ENCODE data around the gene HOXC5.

Gene HOXC5

GRCh38 chr12:54049108-54049507 lies 16.3 kb downstream of the HOXC5 start:
- DNase-seq = no peak

DNA sequence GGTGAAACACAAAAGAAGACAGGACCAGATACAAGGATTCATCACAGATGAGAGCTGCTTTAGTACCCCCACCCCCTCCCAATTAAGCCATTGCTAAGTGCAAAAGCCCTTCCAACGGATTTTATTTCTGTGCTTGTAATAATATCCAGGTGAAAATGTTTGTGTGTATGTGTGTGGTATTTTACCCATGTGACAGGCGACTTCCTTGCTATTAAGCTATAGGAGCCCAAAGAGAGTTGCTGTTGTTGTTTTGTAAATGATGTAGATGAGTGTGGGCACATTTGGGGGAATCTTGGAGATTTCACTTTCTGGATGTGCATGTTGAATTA lies 17.6 kb downstream of the HOXC5 start:
- no peak for DNase-seq

- DNase-seq = no peak
These were observed 18.4 kb downstream of the HOXC5 start for GRCh38 chr12:54051026-54051842.

- DNase-seq = no peak
These were observed 19.1 kb downstream of the HOXC5 start for GRCh38 chr12:54051874-54052437.

DNA sequence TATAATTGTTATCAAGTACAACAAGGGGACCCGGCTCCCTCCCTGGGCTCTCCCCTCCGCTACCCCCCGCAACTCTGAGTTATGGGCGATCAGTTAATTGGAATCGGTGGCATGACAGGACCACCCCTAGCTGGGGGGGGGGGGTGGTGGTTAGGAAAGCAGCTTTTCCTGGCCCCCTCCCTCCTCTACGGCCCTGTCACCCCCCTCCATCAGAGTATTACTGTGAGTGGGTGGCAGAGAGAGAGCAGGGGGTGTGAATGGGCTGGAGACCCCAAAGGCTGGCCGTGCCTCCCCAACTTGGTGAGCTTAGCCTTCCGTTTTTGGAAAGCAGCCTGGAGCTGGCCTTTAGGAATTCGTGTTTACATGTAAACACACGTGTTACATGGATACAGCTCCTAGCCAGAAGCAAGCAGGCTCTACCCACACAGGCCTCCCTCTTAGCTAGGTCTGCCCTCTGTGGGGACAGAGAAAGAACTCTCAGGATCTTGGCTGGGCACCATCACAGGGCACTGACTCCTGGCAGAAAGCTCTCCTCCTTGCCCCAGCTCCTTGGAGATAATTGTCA lies 19.7 kb downstream of the HOXC5 start:
- DNase-seq = no peak

DNA sequence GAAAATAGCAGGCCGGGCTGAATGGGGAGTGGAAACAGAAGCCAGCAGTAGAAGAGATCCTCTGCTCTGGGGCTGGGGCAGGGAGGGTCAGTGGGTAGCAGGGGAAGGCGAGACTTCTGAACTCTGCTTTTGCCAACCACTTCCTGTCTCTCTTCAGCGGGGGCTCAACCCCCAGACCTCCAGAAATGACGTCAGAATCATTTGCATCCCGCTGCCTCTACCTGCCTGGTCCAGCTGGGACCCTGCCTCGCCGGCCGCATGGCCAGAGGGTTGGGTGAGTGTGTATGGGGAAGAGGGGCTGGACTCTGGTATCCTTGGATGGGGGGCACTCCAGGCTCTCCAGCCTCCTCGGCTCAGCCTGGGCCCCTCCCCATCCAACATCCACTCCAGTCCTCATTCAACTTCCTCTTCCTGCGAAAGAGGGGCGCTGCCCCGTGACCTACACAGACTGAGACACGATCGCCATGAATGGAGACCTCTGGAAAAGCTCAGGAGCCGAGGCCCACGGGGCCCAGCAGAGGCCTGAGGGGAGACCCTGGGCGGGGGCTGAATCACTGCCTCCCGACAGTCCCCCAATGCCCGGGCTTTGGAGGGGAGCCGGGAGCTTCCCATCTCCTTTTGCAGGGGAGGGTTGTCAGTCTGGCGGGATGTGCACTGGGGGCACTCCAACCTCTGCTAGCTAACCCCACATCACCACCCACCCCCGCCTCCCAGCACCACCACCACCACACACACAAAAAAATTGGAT lies 20.3 kb downstream of the HOXC5 start:
- no peak for DNase-seq

GRCh38 chr12:54053751-54054741 lies 21.2 kb downstream of the HOXC5 start, which contains the start of gene HOXC4:
Gene HOXC4, plus strand, starts transcription at chr12:54053835. Its CDS starts 88 bp downstream, at chr12:54053923.
- DNase-seq = no peak

- DNase-seq = no peak
These were observed 21.9 kb downstream of the HOXC5 start for GRCh38 chr12:54054742-54055194.

- no peak for DNase-seq
These were observed 22.7 kb downstream of the HOXC5 start for GRCh38 chr12:54055552-54055951.

GRCh38 chr12:54056110-54056509 lies 23.3 kb downstream of the HOXC5 start:
- DNase-seq = no peak

- no peak for DNase-seq
These were observed 25.4 kb downstream of the HOXC5 start for GRCh38 chr12:54058128-54058768.

GRCh38 chr12:54059668-54060067 lies 26.8 kb downstream of the HOXC5 start:
- no peak for DNase-seq

GRCh38 chr12:54060174-54060974 lies 27.5 kb downstream of the HOXC5 start:
- no peak for DNase-seq

DNA sequence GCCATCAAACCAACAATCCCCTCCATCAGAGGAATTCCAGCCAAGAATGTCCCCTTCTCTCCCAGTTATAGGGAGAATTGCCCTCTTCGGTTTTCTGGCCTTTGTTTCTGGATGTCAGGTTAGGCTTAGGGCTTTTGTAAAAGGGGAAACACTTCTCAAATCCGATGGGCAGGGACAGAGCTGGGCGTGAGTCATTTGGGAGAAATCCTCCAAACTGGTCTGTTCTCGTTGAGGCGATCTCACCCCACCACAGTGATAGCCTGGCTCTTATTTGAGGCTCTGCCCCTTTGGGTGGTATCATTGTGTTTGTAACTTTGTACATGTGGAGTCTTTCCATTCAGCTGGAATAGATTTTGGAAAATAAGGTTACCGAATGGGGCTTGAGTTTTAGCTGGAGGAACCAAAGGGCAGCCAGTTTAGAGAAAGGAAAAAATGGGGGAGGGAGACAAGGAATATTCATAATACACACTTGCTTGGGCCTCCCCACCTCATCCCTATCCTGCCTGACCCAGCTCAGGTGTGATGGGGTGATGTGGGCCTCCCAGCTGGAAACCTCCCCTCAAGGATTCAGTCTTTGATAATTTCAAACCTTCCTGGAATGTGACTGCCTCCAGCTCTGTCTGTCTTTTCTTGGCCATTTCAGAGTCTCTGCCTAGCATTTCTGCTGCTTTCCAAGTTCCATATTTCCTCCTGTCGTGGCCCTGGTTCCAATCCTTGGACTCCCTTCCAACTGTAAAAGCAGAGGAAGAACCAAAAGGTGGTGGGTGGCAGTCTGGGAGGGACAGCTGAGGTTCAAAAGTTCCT lies 28.3 kb downstream of the HOXC5 start:
- DNase-seq = no peak

- no peak for DNase-seq
These were observed 32.8 kb downstream of the HOXC5 start for GRCh38 chr12:54065677-54066076.

GRCh38 chr12:54066408-54066807 lies 33.6 kb downstream of the HOXC5 start:
- no peak for DNase-seq

- DNase-seq = no peak
These were observed 35.7 kb downstream of the HOXC5 start for GRCh38 chr12:54068418-54069070.

DNA sequence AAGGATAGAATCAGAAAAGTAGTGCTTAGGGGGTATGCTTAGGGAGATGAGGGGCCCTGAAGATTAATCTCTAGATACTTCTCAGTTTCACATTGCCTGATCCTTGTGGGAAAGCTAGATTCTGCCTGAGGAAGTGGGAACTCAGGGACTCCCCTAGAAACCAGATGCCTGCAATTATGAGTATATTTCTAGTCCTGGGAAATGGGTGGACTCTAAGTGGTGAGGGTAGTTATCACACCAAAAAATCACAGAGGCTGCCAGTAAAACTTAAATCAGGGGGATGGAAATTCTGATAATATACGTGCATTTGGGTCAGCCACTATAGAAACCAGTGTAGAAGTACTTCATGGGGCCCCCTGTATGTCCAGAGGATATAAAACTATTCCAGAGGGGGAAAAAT lies 39.1 kb downstream of the HOXC5 start:
- DNase-seq = no peak

GRCh38 chr12:54074308-54074707 lies 41.5 kb downstream of the HOXC5 start:
- DNase-seq = no peak

Data from NCI-H1436 treated with DMSO at 0.1 percent for 48 hours (cell line).